Astrocyte (in vitro differentiated cells and primary cell): ENCODE data around the gene UPP1.

ENCODE experiments used
- CTCF ChIP-seq: IDR thresholded peaks from 2 replicates; pipeline ENCODE4 v1.5.1; 2011; ENCODE audit warnings: low read depth, mild to moderate bottlenecking, inconsistent platforms, low read length, moderate library complexity; ENCODE audit not compliant: insufficient read depth
- EZH2 ChIP-seq: IDR thresholded peaks from 2 replicates; pipeline ENCODE4 v1.6.1; 2012; ENCODE audit warnings: mild to moderate bottlenecking, low read length, inconsistent platforms; ENCODE audit not compliant: insufficient read depth

- TF ChIP-seq CTCF (no peak), EZH2 (no peak)
These were observed 51.1 kb downstream of the UPP1 start for GRCh38 chr7:48140001-48140681.
